ENCODE data around the gene WDR4.
A peak's percentile ranks its signal among the peaks of the same experiment; 100 is the strongest.

The WDR4 gene

DNA sequence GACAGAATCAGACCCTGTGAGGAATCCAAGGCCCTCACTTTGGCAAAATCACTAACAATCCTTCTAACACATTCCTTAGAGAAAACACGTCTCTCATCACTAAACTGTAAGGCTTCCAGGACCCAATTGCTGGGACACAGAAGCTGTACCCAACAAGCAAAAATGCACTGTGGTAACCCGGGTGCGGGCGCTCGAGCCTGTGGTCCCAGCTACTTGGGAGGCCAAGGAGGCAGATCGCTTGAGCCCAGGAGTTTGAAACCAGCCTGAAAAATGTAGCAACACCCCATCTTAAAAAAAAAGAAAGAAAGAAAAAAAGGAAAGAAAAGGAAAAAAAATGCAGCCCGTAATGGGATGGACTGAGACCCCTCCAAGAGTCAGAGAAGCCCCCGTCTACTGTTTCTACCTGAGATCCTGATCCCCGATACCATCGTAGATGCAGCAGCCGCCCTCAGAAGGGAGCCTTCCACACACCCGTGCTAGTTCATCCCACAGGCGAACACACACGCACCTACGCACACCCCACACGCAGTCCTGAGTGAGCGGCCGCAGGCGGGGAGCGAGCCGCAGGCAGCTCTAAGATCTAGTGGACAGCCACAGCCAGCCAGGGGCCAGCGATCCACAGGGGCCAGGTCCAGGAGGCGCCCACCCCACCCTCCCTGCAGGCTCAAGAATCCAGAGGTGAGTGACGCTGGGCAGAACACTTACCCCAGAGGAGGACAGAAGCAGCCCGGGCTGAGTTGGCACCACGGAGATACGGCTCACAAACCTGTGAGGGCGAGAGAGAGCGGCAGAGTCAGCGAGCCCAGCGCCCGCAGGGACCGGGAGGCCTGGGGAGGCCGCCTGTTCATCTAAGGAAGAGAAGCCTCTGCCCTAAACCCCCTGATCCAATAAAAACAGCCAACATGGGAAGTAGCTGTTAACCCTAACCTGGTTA, 20.1 kb downstream of the WDR4 start:
- DNase-seq = no peak
- TF ChIP-seq, protein P1, sequence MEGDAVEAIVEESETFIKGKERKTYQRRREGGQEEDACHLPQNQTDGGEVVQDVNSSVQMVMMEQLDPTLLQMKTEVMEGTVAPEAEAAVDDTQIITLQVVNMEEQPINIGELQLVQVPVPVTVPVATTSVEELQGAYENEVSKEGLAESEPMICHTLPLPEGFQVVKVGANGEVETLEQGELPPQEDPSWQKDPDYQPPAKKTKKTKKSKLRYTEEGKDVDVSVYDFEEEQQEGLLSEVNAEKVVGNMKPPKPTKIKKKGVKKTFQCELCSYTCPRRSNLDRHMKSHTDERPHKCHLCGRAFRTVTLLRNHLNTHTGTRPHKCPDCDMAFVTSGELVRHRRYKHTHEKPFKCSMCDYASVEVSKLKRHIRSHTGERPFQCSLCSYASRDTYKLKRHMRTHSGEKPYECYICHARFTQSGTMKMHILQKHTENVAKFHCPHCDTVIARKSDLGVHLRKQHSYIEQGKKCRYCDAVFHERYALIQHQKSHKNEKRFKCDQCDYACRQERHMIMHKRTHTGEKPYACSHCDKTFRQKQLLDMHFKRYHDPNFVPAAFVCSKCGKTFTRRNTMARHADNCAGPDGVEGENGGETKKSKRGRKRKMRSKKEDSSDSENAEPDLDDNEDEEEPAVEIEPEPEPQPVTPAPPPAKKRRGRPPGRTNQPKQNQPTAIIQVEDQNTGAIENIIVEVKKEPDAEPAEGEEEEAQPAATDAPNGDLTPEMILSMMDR (IDR thresholded peaks at IDR 0.05; ENCODE audit: low read depth, low read length) = no peak
- Histone ChIP-seq H3K27ac (peak overlapping the region; percentile 55), H3K9me3 (ENCODE audit: severe bottlenecking) (no peaks in the 10 kb centered on the region), H3K4me3 (ENCODE audit: low read depth, low read length) (no peak overlapping the region), H3K27me3 (ENCODE audit: insufficient read depth, low read depth, severe bottlenecking) (no peaks in the 10 kb centered on the region), H3K36me3 (peaks cover 92% of the 10 kb centered on the region)

DNA sequence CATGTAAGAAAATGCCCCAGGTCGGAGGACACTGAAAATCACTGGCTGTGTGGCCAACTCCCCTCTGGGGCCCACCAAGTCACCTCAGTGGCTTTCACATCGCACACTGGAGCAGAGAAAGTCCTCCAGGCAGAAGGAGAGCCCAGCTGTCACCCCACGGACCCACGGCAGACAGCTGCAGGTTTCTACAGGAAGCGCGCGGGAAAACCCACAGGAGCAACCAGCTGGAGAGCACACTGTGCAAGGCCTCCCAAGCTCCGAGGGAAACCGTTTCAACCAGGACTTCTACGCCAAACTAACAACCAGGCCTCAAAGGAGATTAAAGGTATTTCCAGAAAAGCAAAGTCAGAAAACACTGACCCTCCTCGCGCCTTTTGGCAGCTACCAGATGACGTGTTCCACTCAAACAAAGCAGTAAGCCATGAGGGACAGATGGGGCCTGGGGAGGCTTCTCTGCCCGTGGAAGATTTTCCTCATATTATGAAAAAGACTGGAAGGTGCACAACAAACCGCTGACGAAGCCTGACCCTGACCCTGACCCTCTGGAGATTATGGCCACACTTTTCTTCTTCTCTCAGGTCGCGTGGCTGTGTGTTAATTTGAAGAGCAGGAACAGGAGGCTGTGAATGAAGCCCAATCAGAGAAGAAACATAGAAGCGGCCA, 21.0 kb downstream of the WDR4 start:
- H3K9me3 ChIP-seq (ENCODE audit: severe bottlenecking) = no peaks in the 10 kb centered on the region
- TF ChIP-seq, protein P1 (IDR thresholded peaks at IDR 0.05; ENCODE audit: low read depth, low read length) = no peak
- H3K4me3 ChIP-seq (ENCODE audit: low read depth, low read length) = no peak overlapping the region
- DNase-seq = no peak
- peaks cover 96% of the 10 kb centered on the region for H3K36me3 ChIP-seq
- H3K27me3 ChIP-seq (ENCODE audit: insufficient read depth, low read depth, severe bottlenecking) = no peaks in the 10 kb centered on the region
- peak overlapping the region; percentile 55 for H3K27ac ChIP-seq

DNA sequence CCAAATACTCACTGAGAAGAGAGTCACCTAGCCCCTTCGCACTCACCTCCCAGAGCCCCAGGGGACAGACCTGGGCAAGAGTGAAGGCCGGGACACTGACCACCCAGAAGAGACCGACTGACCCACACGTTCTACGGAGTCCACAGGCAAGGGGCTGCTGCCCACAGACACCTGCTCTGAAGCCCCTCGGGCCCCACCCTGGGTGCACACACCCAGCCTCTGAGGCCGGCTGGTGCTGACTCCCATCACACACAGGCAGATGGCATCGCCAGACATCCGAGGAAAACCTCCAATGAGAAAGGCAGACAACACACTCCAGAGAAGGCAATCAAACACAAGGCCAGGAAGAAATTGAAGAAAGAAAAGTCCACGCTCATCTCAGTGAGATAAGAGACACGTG, 22.1 kb downstream of the WDR4 start:
- H3K36me3 ChIP-seq = peaks cover 96% of the 10 kb centered on the region
- no peaks in the 10 kb centered on the region for H3K9me3 ChIP-seq (ENCODE audit: severe bottlenecking)
- no peak overlapping the region for H3K4me3 ChIP-seq (ENCODE audit: low read depth, low read length)
- no peak overlapping the region for H3K27ac ChIP-seq
- TF ChIP-seq, protein P1 (IDR thresholded peaks at IDR 0.05; ENCODE audit: low read depth, low read length) = no peak
- DNase-seq = no peak
- no peaks in the 10 kb centered on the region for H3K27me3 ChIP-seq (ENCODE audit: insufficient read depth, low read depth, severe bottlenecking)

DNA sequence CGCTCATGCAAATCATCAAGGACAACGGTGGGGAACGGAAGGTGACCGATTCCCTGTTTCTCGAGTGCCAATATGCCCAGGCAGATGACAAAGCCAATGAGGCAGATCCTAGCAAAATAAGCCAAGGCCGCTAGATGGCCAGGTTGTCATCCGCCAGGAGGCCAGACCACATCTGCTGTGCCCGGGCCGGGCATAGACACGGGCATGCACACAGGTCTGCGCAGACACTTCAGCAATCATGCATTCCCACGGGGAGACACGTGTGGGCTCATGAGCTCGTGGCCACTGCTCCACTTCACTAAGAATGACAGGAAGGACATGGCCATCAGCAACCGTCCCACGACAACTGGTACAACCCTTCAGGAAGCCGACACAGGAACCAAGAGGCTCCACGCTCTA, 23.4 kb downstream of the WDR4 start:
- TF ChIP-seq, protein P1 (IDR thresholded peaks at IDR 0.05; ENCODE audit: low read depth, low read length) = no peak
- Histone ChIP-seq H3K27ac (no peak overlapping the region), H3K27me3 (ENCODE audit: insufficient read depth, low read depth, severe bottlenecking) (no peaks in the 10 kb centered on the region), H3K4me3 (ENCODE audit: low read depth, low read length) (no peak overlapping the region), H3K9me3 (ENCODE audit: severe bottlenecking) (no peaks in the 10 kb centered on the region), H3K36me3 (peaks cover 100% of the 10 kb centered on the region)
- DNase-seq = no peak

DNA sequence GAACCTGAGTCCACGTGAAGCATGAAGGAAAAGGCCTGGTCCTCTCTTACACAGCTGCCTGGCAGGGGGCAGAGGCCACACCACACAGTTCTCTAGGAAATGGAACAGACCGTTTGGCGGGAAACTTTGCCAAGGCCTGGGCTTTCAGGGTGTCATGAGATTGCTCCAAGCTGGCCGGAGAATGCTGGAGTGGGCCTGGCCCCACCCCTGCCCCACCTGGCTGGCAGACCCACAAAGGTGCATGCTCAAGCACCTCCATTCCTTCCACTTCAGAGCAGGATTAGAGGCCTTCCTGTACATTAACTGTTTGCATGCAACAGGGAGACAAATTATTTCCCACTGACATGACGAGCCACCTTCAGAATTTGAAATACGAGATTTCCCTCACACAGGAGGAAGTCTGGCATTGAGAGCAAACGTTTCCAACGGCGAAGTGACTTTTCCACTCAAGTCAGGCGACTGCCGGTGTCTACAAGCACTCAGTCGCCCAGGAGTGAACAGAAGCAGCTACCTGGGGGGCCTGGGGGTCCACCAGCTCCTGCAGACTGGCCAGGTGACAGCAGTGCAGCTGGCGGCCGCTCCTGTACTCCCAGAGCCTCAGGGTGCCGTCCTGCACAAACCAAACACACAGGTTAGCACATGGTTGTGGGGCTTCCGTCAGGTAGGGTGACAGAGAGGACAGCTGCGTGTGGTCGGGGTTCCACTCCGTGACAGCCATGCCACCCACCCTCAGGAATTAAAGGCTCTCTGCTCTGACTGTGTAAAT, 24.0 kb downstream of the WDR4 start:
- no peak overlapping the region for H3K4me3 ChIP-seq (ENCODE audit: low read depth, low read length)
- DNase-seq = no peak
- H3K36me3 ChIP-seq = peaks cover 100% of the 10 kb centered on the region

More for the DNA sequence above, 24.0 kb downstream of the WDR4 start:
- no peaks in the 10 kb centered on the region for H3K9me3 ChIP-seq (ENCODE audit: severe bottlenecking)
- TF ChIP-seq, protein P1 (IDR thresholded peaks at IDR 0.05; ENCODE audit: low read depth, low read length) = no peak
- H3K27ac ChIP-seq = no peak overlapping the region
- H3K27me3 ChIP-seq (ENCODE audit: insufficient read depth, low read depth, severe bottlenecking) = no peaks in the 10 kb centered on the region

Measured in WERI-Rb-1 (cell line).